Activated CD8-positive, alpha-beta T cell treated with anti-CD3 and anti-CD28 coated beads for 36 hours (primary cell): ENCODE data around the gene PCSK5. TPM values are rescaled to one million over a fixed set of nuclear protein-coding genes. Genes with fewer than 3 reads are reported as not detected.

Source experiments
- ATAC-seq: fragments of 200-7000 bp; cut with Tn5 transposase; one replicate; pipeline ENCODE4 v1.10.0; 2021; ENCODE audit warnings: mild to moderate bottlenecking, moderate library complexity
- CTCF ChIA-PET: fragments of 350-600 bp; sonication (Branson Sonifier 250); formaldehyde crosslinking; loops from one replicate; lab custom pipeline; 2021; ENCODE audit warnings: antibody characterized with exemption; lab: Charles Lee
- POLR2A ChIA-PET: fragments of 350-600 bp; sonication (Branson Sonifier 250); formaldehyde crosslinking; loops from one replicate; lab custom pipeline; 2021; ENCODE audit warnings: antibody characterized with exemption; lab: Charles Lee
- DNase-seq: peaks from one replicate; pipeline ENCODE4 v3.0.0-alpha.2; 2020
- H3K27ac Mint-ChIP-seq: one replicate; pipeline ENCODE4 v1.8.0; 2021; ENCODE audit warnings: mild to moderate bottlenecking, mixed read lengths
- H3K27me3 Mint-ChIP-seq: one replicate; pipeline ENCODE4 v1.8.0; 2021; ENCODE audit warnings: mixed read lengths
- H3K36me3 Mint-ChIP-seq: one replicate; pipeline ENCODE4 v1.8.0; 2021; ENCODE audit warnings: low read depth, mixed read lengths
- H3K4me1 Mint-ChIP-seq: one replicate; pipeline ENCODE4 v1.8.0; 2021; ENCODE audit warnings: low read depth, mixed read lengths
- H3K4me3 Mint-ChIP-seq: one replicate; pipeline ENCODE4 v1.8.0; 2021; ENCODE audit warnings: mild to moderate bottlenecking, moderate library complexity, mixed read lengths
- H3K9me3 Mint-ChIP-seq: one replicate; pipeline ENCODE4 v1.8.0; 2021; ENCODE audit warnings: mixed read lengths
- intact Hi-C: fragments of 100-400 bp; cut with micrococcal nuclease; formaldehyde crosslinking; loops from one replicate; pipeline ENCODE4 v1.10.0; 2022
- total RNA-seq, 2 experiments: library from RNA; stranded (reverse); gene quantifications; one replicate each; pipeline ENCODE4 v1.2.3, GENCODE V29; 2021
- TF ChIP-seq, protein P1 (sequence below): fragments of 200-600 bp; IDR thresholded peaks from one replicate; pipeline ENCODE4 v1.8.0; 2022; ENCODE audit warnings: antibody characterized with exemption, mild to moderate bottlenecking

PCSK5 gene
- total RNA-seq, 2 experiments from 2014 or later = 4.7 to 5.2 TPM

DNA sequence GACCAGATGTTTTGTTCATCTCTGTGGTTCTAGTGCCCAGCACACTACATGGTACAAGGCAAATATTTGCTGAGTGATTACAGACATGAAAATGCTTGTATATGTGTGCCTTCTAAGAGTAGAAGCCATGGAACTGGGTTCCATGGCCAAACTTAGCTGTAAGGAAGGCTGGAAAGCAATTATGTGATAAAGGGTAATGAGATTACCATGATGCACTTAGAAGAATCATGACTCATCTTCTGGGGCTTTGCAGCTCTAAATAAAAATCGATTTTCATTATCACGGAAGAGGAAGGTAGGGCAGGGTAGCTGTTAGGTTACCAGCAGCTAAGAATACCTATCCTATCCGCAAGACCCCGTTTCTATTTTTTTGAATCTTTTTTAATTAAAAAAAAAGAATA is 475.8 kb downstream of the PCSK5 start:
- intact Hi-C loops = no loop called here
- no peaks in the 10 kb centered on the region for H3K27me3 Mint-ChIP-seq
- H3K27ac Mint-ChIP-seq = no peak overlapping the region
- CTCF ChIA-PET = no interaction called here
- no peaks in the 10 kb centered on the region for H3K4me1 Mint-ChIP-seq
- no peak for DNase-seq
- no peak for ATAC-seq
- no peaks in the 10 kb centered on the region for H3K36me3 Mint-ChIP-seq
- POLR2A ChIA-PET = no interaction called here
- no peak overlapping the region for H3K4me3 Mint-ChIP-seq
- H3K9me3 Mint-ChIP-seq = no peaks in the 10 kb centered on the region
- TF ChIP-seq, protein P1, sequence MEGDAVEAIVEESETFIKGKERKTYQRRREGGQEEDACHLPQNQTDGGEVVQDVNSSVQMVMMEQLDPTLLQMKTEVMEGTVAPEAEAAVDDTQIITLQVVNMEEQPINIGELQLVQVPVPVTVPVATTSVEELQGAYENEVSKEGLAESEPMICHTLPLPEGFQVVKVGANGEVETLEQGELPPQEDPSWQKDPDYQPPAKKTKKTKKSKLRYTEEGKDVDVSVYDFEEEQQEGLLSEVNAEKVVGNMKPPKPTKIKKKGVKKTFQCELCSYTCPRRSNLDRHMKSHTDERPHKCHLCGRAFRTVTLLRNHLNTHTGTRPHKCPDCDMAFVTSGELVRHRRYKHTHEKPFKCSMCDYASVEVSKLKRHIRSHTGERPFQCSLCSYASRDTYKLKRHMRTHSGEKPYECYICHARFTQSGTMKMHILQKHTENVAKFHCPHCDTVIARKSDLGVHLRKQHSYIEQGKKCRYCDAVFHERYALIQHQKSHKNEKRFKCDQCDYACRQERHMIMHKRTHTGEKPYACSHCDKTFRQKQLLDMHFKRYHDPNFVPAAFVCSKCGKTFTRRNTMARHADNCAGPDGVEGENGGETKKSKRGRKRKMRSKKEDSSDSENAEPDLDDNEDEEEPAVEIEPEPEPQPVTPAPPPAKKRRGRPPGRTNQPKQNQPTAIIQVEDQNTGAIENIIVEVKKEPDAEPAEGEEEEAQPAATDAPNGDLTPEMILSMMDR = no peak

DNA sequence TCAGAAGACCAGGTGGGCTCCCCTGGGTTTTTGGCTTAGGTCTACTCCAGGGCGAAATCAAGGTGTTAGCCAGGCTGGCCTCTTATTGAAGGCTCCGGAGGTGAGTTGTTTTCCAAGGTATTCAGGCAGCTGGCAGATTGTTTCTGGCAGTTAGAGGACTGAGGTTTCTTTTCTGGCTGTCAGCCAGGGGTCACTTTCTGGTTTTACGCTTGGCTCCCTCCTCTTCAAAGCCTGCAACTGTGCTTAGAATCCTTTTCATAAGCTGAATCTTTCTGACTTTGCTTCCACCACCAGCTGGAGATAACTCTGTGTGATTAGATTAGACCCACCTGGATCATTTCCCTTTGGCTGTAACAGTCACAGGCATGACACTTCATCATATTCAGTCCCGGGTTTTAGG is 479.1 kb downstream of the PCSK5 start:
- H3K27me3 Mint-ChIP-seq = no peaks in the 10 kb centered on the region
- TF ChIP-seq, protein P1 = no peak
- CTCF ChIA-PET = interaction anchor here (1.1 kb wide), 1 partner anchor 10 kb away, joined by 3 read pairs; no protein-coding TSS in a partner anchor
- H3K4me1 Mint-ChIP-seq = no peaks in the 10 kb centered on the region
- intact Hi-C loops = no loop called here
- DNase-seq (no peak), ATAC-seq (no peak)
- no peak overlapping the region for H3K4me3 Mint-ChIP-seq
- POLR2A ChIA-PET = no interaction called here
- no peaks in the 10 kb centered on the region for H3K36me3 Mint-ChIP-seq
- H3K27ac Mint-ChIP-seq = no peak overlapping the region
- H3K9me3 Mint-ChIP-seq = no peaks in the 10 kb centered on the region

DNA sequence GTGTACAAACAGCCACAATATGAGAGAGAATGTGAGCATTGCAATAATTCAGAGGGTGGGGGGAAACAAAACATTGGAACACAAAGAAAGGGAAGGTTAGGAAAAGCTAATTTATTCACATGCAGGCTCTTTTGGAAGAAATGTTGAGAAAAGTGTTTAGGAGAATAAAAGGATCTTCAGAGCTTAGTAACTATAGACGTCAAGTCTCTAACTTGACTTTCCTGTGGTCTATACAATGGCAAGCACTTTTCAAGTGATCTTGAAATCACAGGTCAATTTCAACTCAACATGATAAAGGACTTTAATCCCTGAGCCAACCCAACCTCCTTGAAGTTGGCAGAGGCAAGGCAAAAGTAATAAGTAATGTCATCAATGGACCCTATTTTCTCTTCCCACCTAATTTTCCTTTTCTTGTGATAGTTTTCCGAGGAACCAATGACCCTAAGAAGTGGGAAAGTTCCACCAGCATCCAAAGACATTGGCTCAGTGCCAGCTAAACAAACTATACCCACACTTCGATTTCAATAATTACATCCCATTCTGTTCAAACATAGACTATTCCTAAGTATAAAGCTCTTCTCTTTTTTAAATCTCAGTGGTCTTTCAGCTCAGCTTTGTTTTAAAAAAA is 480.0 kb downstream of the PCSK5 start:
- Mint-ChIP-seq H3K27ac (no peak overlapping the region), H3K9me3 (no peaks in the 10 kb centered on the region), H3K4me1 (no peaks in the 10 kb centered on the region), H3K36me3 (no peaks in the 10 kb centered on the region), H3K27me3 (no peaks in the 10 kb centered on the region), H3K4me3 (no peak overlapping the region)
- POLR2A ChIA-PET = no interaction called here
- DNase-seq (no peak), ATAC-seq (no peak)
- TF ChIP-seq, protein P1 = no peak
- intact Hi-C loops = no loop called here
- CTCF ChIA-PET = interaction anchor here (1.1 kb wide), 1 partner anchor 9 kb away, joined by 3 read pairs; no protein-coding TSS in a partner anchor

DNA sequence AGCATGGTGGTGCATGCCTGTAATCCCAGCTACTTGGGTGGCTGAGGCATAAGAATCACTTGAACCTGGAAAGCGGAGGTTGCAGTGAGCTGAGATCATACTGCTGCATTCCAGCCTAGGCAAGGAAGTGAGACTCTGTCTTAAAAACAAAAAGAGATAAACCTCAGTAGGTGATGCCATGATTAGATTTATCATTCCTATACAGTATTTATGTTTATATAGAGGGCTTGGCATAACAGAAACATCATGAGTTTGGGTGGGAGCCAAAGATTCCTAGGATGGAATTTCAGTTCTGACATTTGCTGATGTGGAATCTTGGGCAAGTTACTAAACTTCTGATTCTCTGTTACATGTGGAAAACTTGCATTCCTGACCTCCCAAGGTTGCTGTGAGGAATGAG is 481.4 kb downstream of the PCSK5 start:
- ChIA-PET POLR2A (interaction anchor here (1.0 kb wide), 1 partner anchor 31 kb away, joined by 3 read pairs; no protein-coding TSS in a partner anchor), CTCF (no interaction called here)
- ATAC-seq = no peak
- Mint-ChIP-seq H3K9me3 (no peaks in the 10 kb centered on the region), H3K27me3 (no peaks in the 10 kb centered on the region), H3K4me3 (no peak overlapping the region), H3K27ac (no peak overlapping the region), H3K4me1 (no peaks in the 10 kb centered on the region), H3K36me3 (no peaks in the 10 kb centered on the region)
- no peak for DNase-seq
- TF ChIP-seq, protein P1 = no peak
- intact Hi-C loops = no loop called here

DNA sequence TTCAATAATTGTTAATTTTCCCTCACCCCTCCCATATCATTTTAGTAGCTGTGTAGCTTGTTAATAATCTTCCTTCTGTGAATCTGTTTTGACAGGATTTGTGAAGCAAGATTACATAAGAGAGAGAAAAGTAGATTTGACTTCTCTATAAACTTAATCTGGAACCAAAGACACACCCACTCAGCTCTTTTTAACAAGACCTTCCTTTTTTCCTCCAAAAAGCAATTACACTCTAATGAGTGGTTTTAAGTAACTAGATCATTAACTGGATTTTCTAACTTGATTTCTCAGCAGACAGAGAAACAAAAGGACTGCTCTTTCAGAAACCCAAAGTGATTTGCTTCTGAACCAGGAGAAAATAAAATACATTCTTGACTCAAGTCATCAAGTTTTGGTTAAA is 481.9 kb downstream of the PCSK5 start:
- no peak for DNase-seq
- ChIA-PET CTCF (interaction anchor here (0.6 kb wide), 1 partner anchor 482 kb away, joined by 3 read pairs; no protein-coding TSS in a partner anchor), POLR2A (interaction anchor here (1.0 kb wide), 1 partner anchor 30 kb away, joined by 3 read pairs; no protein-coding TSS in a partner anchor)
- H3K27ac Mint-ChIP-seq = no peak overlapping the region
- no peak overlapping the region for H3K4me3 Mint-ChIP-seq
- no peaks in the 10 kb centered on the region for H3K27me3 Mint-ChIP-seq
- H3K36me3 Mint-ChIP-seq = no peaks in the 10 kb centered on the region
- H3K9me3 Mint-ChIP-seq = no peaks in the 10 kb centered on the region
- ATAC-seq = no peak
- no peaks in the 10 kb centered on the region for H3K4me1 Mint-ChIP-seq
- intact Hi-C loops = no loop called here
- TF ChIP-seq, protein P1 = no peak
